Duodenal mucosa (tissue), 2 donors: ENCODE results near the gene APPBP2.
"Not testable (repeated sequence)": the region's sequence is repeated elsewhere in the genome, so short reads cannot be mapped to it uniquely, and the experiment has no call there.

Source experiments
- H3K27ac ChIP-seq: one replicate; pipeline ENCODE4 v1.7.0; 2013; ENCODE audit warnings: low read depth, low read length
- H3K27me3 ChIP-seq, 2 donors: one replicate each; pipeline ENCODE4 v1.7.0; 2013; ENCODE audit warnings: low read length in 2 of 2, control low read depth in 1 of 2; ENCODE audit not compliant: insufficient read depth in 2 of 2, control insufficient read depth in 1 of 2
- H3K36me3 ChIP-seq, 2 donors: one replicate each; pipeline ENCODE4 v1.7.0; 2013; ENCODE audit warnings: low read length in 2 of 2, control low read depth in 1 of 2; ENCODE audit not compliant: insufficient read depth in 2 of 2, control insufficient read depth in 1 of 2
- H3K4me1 ChIP-seq, 2 donors: one replicate each; pipeline ENCODE4 v1.7.0; 2013; ENCODE audit warnings: low read length in 2 of 2, control low read depth in 1 of 2; ENCODE audit not compliant: insufficient read depth in 2 of 2, control insufficient read depth in 1 of 2
- H3K4me3 ChIP-seq, 2 donors: one replicate each; pipeline ENCODE4 v1.7.0; 2013; ENCODE audit warnings: low read length in 2 of 2, low read depth in 1 of 2
- H3K9ac ChIP-seq, 2 donors: one replicate each; pipeline ENCODE4 v1.7.0; 2013; ENCODE audit warnings: low read length in 2 of 2, low read depth in 1 of 2
- H3K9me3 ChIP-seq, 2 donors: one replicate each; pipeline ENCODE4 v1.7.0; 2013; ENCODE audit warnings: low read length in 2 of 2, control low read depth in 1 of 2; ENCODE audit not compliant: control insufficient read depth in 1 of 2

Gene APPBP2

DNA sequence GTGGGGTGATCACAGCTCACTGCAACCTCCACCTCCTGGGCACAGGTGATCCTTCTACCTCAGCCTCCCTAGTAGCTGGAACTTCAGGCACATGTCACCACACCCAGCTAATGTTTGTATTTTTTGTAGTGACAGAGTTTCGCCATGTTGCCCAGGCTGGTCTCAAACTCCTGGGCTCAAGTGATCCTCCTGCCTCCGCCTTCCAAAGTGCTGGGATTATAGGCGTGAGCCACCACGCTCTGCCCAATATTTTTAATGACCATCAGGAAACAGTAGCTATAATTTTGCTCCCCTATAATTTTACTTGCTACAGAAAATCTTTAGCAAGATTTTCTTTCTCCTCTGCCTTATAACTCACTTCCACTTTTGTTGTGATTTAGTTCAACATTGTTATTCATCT lies 29.7 kb upstream of the APPBP2 start:
- Histone ChIP-seq H3K4me1 (no peaks in the 10 kb centered on the region), H3K9ac (no peak overlapping the region), H3K27ac (no peak overlapping the region), H3K27me3 (no peaks in the 10 kb centered on the region), H3K9me3 (peaks cover 7 to 12% of the 10 kb centered on the region in 2 donors), H3K4me3 (no peak overlapping the region), H3K36me3 (no peaks in the 10 kb centered on the region)

DNA sequence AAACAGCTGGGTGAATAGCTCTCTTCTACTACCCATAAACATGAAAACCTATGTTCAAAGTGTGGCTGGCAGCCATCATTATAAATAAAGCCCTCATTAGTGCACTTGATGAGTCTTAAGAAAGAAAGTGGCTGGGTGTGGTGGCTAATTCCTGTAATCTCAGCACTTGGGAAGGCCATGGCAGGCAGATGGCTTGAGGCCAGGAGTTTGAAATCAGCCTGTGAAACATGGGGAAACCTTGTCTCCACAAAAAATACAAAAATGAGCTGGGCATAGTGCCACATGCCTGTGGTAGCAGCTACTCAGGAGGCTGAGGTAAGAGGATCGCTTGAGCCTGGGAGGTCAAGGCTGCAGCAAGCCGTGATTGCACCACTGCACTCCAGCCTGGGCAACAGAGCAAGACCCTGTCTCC lies 28.3 kb upstream of the APPBP2 start:
- Histone ChIP-seq H3K27ac (no peak overlapping the region), H3K4me3 (no peak overlapping the region), H3K9ac (no peak overlapping the region), H3K27me3 (no peaks in the 10 kb centered on the region), H3K9me3 (peaks cover 7 to 12% of the 10 kb centered on the region in 2 donors), H3K36me3 (no peaks in the 10 kb centered on the region), H3K4me1 (no peaks in the 10 kb centered on the region)

DNA sequence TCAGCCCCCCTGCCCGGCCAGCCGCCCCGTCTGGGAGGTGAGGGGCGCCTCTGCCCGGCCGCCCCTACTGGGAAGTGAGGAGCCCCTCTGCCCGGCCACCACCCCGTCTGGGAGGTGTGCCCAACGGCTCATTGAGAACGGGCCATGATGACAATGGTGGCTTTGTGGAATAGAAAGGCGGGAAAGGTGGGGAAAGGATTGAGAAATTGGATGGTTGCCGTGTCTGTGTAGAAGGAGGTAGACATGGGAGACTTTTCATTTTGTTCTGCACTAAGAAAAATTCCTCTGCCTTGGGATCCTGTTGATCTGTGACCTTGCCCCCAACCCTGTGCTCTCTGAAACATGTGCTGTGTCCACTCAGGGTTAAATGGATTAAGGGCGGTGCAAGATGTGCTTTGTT lies 26.2 kb upstream of the APPBP2 start:
- not testable (repeated sequence) for H3K27ac ChIP-seq, H3K9ac ChIP-seq

DNA sequence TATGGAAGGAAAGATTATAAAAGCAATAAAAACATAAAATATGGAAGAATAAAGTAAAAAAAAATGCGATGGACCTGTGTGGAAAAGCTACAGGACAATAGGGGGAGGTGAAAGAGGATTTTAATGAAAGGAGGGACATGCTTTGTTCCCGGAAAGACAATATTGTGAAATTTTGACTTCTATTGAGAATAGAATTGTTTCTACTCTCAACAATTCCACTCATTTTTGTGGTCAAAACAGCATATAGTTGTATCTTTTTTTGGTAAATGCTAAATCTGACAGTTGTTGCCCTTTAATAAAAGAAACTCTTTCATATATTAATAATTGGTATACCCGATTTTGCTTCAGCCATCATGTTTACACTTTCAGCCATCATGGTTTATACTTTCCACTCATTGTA lies 22.9 kb upstream of the APPBP2 start:
- H3K36me3 ChIP-seq, result no peaks in the 10 kb centered on the region
- no peaks in the 10 kb centered on the region for H3K4me1 ChIP-seq
- H3K27ac ChIP-seq, result no peak overlapping the region
- H3K9me3 ChIP-seq, result peaks cover 7 to 8% of the 10 kb centered on the region in 2 donors
- no peak overlapping the region for H3K4me3 ChIP-seq
- no peak overlapping the region for H3K9ac ChIP-seq
- H3K27me3 ChIP-seq, result no peaks in the 10 kb centered on the region

More for the DNA sequence above, 26.2 kb upstream of the APPBP2 start:
- H3K4me1 ChIP-seq, H3K4me3 ChIP-seq, H3K9me3 ChIP-seq, H3K27me3 ChIP-seq, H3K36me3 ChIP-seq: not testable (repeated sequence)

DNA sequence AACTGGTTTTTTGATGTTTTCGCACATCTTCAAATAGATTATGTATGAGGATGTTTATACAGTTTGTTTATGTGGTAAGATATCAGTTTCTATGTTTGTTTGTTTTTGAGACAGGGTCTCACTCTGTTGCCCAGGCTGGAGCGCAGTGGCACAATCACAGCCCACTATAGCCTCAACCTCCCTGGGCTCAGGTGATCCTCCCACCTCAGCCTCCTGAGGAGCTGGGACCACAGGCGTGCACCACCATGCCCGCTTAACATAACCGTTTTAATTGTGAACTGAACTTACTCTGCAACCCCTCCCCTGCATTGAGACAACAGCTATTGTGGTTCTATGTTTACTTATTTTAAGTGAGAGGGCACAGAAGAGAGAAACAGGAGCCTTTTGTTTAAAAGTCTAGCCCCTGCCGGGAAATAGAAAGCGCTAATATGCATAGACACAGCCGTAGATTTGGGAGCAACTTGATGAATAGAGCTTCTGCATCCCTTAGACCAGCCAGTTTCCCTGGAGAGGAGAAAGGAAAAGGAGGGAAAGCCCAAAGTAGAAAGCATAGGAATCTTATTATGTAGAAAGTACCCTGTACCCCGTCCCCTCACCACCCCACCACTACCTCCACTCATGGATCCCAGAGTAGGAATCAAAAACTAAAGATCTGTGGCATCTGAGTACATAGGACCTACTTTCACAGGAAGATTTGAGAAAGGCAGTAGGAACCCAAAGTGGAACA lies 19.6 kb upstream of the APPBP2 start:
- H3K36me3 ChIP-seq, result no peaks in the 10 kb centered on the region
- no peak overlapping the region for H3K4me3 ChIP-seq
- no peaks in the 10 kb centered on the region for H3K4me1 ChIP-seq
- H3K9ac ChIP-seq, result no peak overlapping the region
- H3K27ac ChIP-seq, result no peak overlapping the region
- H3K9me3 ChIP-seq, result no peaks in the 10 kb centered on the region
- H3K27me3 ChIP-seq, result no peaks in the 10 kb centered on the region

DNA sequence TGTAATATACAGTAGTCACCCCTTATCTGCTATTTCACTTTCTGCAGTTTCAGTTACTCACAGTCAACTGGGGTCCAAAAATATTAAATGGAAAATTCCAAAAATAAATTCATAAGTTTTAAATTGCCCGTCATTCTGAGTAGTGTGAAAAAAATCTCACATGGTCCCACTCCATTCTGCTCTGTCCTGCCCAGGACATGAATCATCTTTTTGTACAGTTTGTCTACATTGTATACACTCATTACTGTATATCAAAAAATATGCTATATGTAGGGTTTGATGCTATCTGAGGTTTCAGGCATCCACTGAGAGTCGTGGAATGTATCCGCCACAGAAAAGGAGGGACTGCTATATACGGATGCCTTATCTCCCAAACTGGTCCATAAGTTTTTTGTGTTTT lies 16.0 kb upstream of the APPBP2 start:
- Histone ChIP-seq H3K27ac (no peak overlapping the region), H3K4me1 (no peaks in the 10 kb centered on the region), H3K4me3 (no peak overlapping the region), H3K9ac (no peak overlapping the region), H3K9me3 (no peaks in the 10 kb centered on the region), H3K36me3 (no peaks in the 10 kb centered on the region), H3K27me3 (no peaks in the 10 kb centered on the region)

DNA sequence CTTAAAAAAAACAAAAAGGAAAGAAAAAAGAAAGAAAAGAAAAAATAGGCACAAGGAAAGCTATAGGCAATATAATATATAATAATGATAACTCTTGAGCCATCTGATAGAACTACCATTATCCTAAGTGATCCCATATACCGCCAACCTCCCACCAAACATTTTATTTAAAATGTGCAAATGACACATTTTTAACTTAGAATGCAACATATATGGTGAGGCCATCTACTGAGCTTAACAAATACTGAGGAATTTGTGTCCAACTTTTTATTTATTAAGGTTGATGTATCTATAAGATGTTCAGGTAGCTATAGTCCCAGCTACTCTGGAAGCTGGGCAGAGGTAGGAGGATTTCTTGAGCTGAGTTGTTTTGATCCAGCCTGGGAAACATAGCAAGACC lies 14.4 kb upstream of the APPBP2 start:
- no peaks in the 10 kb centered on the region for H3K36me3 ChIP-seq

DNA sequence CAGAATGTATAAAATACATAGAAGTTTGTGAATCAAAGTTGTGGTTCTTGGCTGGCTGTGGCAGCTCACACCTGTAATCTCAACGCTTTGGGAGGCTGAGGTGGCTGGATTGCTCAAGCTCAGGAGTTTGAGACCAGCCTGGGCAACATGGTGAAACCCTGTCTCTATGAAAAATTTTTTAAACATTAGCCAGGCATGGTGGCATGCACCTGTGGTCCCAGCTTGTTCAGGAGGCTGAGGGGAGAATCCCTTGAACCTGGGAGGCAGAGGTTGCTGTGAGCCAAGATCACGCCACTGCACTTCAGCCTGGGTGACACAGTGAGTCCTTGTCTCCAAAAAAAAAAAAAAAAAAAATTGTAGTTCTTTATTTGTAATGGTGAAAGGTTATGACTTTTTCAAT lies 13.8 kb upstream of the APPBP2 start:
- no peaks in the 10 kb centered on the region for H3K9me3 ChIP-seq
- H3K4me1 ChIP-seq, result peaks cover 0 to 3% of the 10 kb centered on the region in 2 donors
- H3K27me3 ChIP-seq, result no peaks in the 10 kb centered on the region
- no peaks in the 10 kb centered on the region for H3K36me3 ChIP-seq
- no peak overlapping the region for H3K27ac ChIP-seq
- no peak overlapping the region for H3K9ac ChIP-seq
- no peak overlapping the region for H3K4me3 ChIP-seq

More for the DNA sequence above, 14.4 kb upstream of the APPBP2 start:
- no peak overlapping the region for H3K4me3 ChIP-seq
- no peaks in the 10 kb centered on the region for H3K9me3 ChIP-seq
- H3K27me3 ChIP-seq, result no peaks in the 10 kb centered on the region
- no peak overlapping the region for H3K27ac ChIP-seq
- no peak overlapping the region for H3K9ac ChIP-seq
- peaks cover 0 to under 1% of the 10 kb centered on the region in 2 donors for H3K4me1 ChIP-seq

DNA sequence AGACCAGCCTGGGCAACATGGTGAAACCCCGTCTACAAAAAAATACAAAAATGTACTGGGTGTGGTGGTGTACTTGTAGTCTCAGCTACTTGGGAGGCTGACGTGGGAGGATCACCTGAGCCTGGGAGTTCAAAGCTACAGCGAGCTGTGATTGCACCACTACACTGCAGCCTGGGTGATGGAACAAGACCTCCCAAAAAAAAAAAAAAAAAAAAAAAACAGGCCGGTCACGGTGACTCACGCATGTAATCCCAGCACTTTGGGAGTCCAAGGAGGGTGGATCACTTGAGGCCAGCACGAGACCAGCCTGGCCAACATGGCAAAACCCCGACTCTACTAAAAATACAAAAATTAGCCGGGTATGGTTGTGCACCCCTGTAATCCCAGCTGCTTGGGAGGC lies 12.7 kb upstream of the APPBP2 start:
- Histone ChIP-seq H3K9ac (no peak overlapping the region), H3K4me1 (peaks cover 0 to 3% of the 10 kb centered on the region in 2 donors), H3K9me3 (no peaks in the 10 kb centered on the region), H3K27ac (no peak overlapping the region), H3K36me3 (no peaks in the 10 kb centered on the region), H3K27me3 (no peaks in the 10 kb centered on the region), H3K4me3 (no peak overlapping the region)

DNA sequence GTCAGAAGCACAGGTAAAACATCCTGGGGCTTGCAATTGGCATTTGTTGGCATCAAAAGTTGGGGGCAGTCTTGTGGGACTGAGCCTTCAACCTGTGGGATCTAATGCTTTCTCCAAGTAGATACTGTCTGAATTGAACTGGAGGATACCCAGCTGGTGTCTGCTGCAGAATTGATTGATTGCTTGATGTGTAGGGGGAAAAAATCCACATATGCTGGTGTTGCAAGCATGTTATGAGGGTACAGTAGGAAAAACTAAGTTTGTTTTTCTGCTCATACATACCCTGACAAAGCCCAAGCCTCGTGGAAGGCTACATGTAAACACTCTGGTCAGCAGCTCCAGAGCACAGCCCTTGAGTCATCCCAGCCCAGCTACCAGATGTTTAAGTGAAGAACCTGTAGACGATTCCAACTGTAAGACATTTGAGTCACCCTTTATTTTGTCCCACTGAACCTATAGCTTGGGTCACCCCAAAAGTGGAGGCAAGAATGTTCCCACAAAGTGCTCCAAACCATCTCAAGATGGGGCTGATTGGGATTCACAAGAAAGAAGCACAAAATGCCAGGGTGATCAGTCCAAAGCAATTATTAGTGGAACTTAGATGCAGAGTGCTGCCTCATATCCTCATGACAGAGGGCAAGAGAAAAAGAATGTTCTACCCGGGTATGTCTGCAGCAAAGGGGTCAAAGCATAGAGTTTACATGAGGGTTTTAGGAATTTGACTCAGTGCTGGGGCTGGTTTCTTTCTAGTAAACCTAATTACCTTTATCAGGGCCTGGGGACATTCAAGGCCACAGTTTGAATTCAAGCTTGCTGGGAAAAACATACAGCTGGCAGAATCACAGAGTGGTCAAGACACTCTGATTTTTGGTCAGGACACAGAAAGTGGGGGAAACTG lies 9.6 kb upstream of the APPBP2 start:
- H3K4me3 ChIP-seq, result no peak overlapping the region
- no peaks in the 10 kb centered on the region for H3K36me3 ChIP-seq
- no peaks in the 10 kb centered on the region for H3K9me3 ChIP-seq
- H3K27me3 ChIP-seq, result no peaks in the 10 kb centered on the region
- H3K9ac ChIP-seq, result no peak overlapping the region
- no peak overlapping the region for H3K27ac ChIP-seq
- peaks cover 0 to 3% of the 10 kb centered on the region in 2 donors for H3K4me1 ChIP-seq
